Endometrial microvascular endothelial cells (primary cell): ENCODE data around the gene MYOZ3. TPM values are rescaled to one million over a fixed set of nuclear protein-coding genes. Genes with fewer than 3 reads are reported as not detected.

Experiments
- in situ Hi-C: cut with HindIII; loops from 2 replicates; pipeline ENCODE4 v1.10.0; 2017; ENCODE audit warnings: low sequenced_read_pairs, low pct_unique_long_range_greater_than_20kb; ENCODE audit errors: inconsistent ontology term
- total RNA-seq: library from RNA; depleted of rRNA; stranded (reverse); fragments of >200 nt; gene quantifications from one replicate; pipeline ENCODE4 v1.2.3, GENCODE V29; 2015; ENCODE audit errors: inconsistent ontology term

The MYOZ3 gene
- total RNA-seq, 1 donor from 2014 or later: 0.09 TPM

- in situ Hi-C loops: loop anchor here (25.0 kb wide), 2 partner anchors 191 to 341 kb away; partner anchors contain the start of gene ARSI
These were observed 7.8 kb upstream of the MYOZ3 start for GRCh38 chr5:150653145-150653761.

GRCh38 chr5:150653762-150654556 lies 7.1 kb upstream of the MYOZ3 start:
- in situ Hi-C loops: loop anchor here (25.0 kb wide), 2 partner anchors 192 to 342 kb away; partner anchors contain the start of gene ARSI

- in situ Hi-C loops: loop anchor here (5.0 to 25.0 kb wide), 3 partner anchors 98 to 343 kb away; partner anchors contain the start of gene ARSI
These were observed 5.8 kb upstream of the MYOZ3 start for GRCh38 chr5:150655221-150655620.

DNA sequence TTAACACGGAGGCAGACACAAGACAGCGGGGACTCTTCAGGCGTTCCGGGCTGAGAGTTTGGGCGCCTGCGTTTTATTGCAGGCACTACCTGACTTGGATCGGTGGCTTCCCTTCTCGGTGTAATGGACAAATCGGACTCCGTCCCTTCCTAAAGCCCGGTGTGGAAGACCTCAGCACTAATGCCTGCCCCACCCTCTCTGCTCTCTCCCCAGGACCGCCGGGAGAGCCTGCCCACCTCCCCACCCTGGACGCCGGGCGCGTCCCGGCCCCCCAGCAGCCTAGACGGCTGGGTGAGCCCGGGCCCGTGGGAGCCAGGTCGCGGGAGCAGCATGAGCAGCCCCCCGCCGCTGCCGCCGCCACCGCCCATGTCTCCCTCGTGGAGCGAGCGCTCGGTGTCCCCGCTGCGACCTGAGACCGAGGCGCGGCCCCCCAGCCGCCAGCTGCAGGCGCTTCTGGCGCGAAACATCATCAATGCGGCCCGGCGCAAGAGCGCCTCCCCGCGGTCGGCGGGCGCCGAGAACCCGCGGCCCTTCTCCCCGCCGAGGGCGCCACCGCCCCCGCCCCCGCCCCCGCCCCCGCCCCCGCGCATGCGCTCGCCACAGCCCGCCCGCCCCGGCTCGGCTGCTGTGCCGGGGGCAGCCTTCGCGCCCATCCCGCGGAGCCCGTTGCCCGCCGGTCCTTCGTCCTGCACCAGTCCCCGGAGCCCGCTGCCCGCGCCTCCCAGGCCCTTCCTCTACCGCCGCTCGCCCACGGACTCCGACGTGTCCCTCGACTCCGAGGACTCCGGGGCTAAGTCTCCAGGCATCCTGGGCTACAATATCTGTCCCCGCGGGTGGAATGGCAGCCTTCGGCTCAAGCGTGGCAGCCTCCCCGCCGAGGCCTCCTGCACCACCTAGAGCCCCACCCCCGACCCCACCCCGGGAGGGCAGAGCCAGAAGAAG lies 4.6 kb upstream of the MYOZ3 start:
- in situ Hi-C loops: loop anchor here (5.0 to 25.0 kb wide), 3 partner anchors 99 to 344 kb away; partner anchors contain the start of gene ARSI

GRCh38 chr5:150658121-150658520 lies 2.9 kb upstream of the MYOZ3 start:
- in situ Hi-C loops: loop anchor here (5.0 to 25.0 kb wide), 3 partner anchors 101 to 346 kb away; partner anchors contain the start of gene ARSI

- in situ Hi-C loops: loop anchor here (5.0 to 25.0 kb wide), 3 partner anchors 101 to 346 kb away; partner anchors contain the start of gene ARSI
These were observed 2.3 kb upstream of the MYOZ3 start for GRCh38 chr5:150658699-150659265.

GRCh38 chr5:150659360-150660107 lies 1.5 kb upstream of the MYOZ3 start:
- in situ Hi-C loops: loop anchor here (5.0 to 25.0 kb wide), 3 partner anchors 102 to 347 kb away; partner anchors contain the start of gene ARSI

GRCh38 chr5:150660108-150660831 lies 781 bp upstream of the MYOZ3 start:
- in situ Hi-C loops: loop anchor here (25.0 kb wide), 2 partner anchors 198 to 348 kb away; partner anchors contain the start of gene ARSI

- in situ Hi-C loops: loop anchor here (25.0 kb wide), 2 partner anchors 200 to 350 kb away; partner anchors contain the start of gene ARSI
These were observed 958 bp downstream of the MYOZ3 start for GRCh38 chr5:150661821-150662596.

- in situ Hi-C loops: loop anchor here (25.0 kb wide), 2 partner anchors 201 to 351 kb away; partner anchors contain the start of gene ARSI
These were observed 1.9 kb downstream of the MYOZ3 start for GRCh38 chr5:150662731-150663516.

- in situ Hi-C loops: loop anchor here (25.0 kb wide), 2 partner anchors 202 to 352 kb away; partner anchors contain the start of gene ARSI
These were observed 2.9 kb downstream of the MYOZ3 start for GRCh38 chr5:150663936-150664335.

DNA sequence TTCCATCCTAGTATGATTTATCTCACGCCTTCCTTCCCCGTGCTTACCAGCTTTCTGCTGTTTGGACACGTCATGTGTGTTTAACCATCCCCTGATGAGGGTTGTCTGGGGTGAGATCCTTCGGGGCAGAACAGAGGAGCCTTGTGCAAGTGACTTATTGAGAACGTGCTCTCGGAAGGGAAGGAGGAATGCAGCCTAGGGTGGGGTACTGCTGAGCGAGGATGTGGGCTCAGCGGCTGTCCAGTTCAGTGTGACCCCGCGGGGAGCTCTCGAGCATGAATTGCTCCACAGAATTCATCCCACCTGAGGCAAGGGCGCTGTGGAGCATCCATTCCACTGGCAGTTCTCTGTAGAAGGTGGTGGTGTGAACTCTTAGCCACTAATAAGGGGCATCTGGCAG lies 4.0 kb downstream of the MYOZ3 start:
- in situ Hi-C loops: loop anchor here (25.0 kb wide), 2 partner anchors 203 to 353 kb away; partner anchors contain the start of gene ARSI

GRCh38 chr5:150670275-150670947 lies 9.4 kb downstream of the MYOZ3 start:
- in situ Hi-C loops: loop anchor here (25.0 kb wide), 2 partner anchors 208 to 358 kb away; partner anchors contain the start of gene ARSI

DNA sequence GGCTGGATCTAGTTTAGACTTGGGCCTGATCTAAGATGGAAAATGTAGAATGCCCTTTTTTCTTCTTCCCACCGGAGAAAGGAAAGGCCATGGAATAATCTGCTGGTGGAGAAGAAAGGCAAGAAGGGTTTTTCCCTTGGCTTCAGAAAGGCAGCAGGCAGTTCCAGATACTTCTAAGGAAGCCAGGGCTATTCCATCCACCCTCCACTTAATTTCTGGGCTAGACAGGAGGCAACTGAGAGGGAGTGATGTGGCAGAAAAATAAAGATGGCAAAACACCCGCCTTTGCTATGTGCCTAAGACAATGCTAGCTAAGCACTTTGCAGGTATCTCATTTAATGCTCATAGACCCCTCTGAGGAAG lies 9.9 kb downstream of the MYOZ3 start:
- in situ Hi-C loops: loop anchor here (25.0 kb wide), 2 partner anchors 209 to 359 kb away; partner anchors contain the start of gene ARSI
